ENCODE results near the gene PRR12.

DNA sequence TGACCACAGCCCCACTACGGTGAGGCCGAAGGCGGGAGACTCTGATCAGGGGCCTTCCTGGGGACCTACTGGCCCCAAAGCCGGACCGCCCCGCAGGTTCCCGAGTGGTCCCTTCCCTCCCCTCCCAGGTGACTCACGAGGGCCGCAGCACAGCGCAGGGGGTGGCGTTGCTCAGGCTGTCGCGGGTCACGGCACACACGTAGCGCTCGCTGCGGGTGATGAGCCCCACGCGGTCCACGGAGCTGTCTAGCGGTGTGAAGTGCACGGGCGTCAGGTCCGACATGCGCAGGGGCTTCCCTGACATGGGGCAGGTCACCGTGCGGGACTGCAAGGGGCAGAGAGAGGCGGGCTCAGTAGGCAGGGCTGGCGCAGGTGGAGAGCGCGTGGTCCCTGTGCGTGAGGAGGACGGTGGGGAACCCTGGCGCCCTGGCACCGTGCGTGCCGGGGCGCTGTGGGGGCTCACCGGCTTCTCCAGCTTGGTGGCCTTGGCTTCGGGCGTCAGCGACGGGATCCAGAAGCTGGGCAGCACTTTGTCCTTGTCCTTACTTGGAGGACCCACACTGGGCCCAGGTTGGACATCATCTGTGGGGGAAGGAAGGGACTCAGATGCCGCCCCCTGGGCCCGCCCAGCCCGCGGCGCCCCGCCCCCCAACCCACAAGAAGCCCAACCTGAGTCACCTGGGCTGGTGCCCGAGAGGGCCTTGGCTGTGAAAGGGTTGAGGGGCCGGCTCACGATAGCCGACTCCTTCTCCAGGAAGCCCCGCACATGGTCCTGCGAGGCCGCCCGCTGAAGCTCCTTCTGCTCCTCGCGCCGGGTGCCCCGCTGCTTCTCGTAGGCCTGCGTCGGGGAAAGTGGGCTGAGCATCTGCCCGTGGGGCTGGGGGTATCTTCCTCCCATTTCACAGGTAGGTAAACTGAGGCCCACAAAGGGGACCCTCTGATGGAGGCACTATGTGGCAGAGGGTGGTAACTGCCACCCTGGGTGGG is 34.3 kb upstream of the PRR12 start:
- TF ChIP-seq ZNF274 (IDR thresholded peaks at IDR 0.05; ENCODE audit: low read depth, low read length) (no peak), YY1 (IDR thresholded peaks at IDR 0.05; ENCODE audit: insufficient read depth, insufficient read length) (no peak), SUZ12 (IDR thresholded peaks at IDR 0.05; ENCODE audit: extremely low read depth, insufficient read depth, insufficient read length) (no peak)

Measured in NT2/D1 (cell line).